Measurements from ENCODE around the gene ADCY2. TPM values are rescaled to one million over a fixed set of nuclear protein-coding genes. Genes with fewer than 3 reads are reported as not detected.

The ADCY2 gene
- total and polyA plus RNA-seq, 2 of the 13 experiments (the other 11 are each of a cell fraction or from before 2014, with no cell fraction given), result not detected

GRCh38 chr5:7540736-7541485 is 145.0 kb downstream of the ADCY2 start (continued):
- no peak for TF ChIP-seq PRDM15 (CRISPR knock-in tag; IDR thresholded peaks at IDR 0.05)
- TF ChIP-seq ZC3H13 (CRISPR knock-in tag; IDR thresholded peaks at IDR 0.05), result no peak
- no peak for TF ChIP-seq JUND (CRISPR knock-in tag; IDR thresholded peaks at IDR 0.05)
- TF ChIP-seq SIX4 (CRISPR knock-in tag; IDR thresholded peaks at IDR 0.05), result no peak

GRCh38 chr5:7541898-7542297 is 146.0 kb downstream of the ADCY2 start:
- TF ChIP-seq KLF6 (CRISPR knock-in tag; IDR thresholded peaks at IDR 0.05), result no peak
- TF ChIP-seq ZNF329 (CRISPR knock-in tag; IDR thresholded peaks at IDR 0.05; ENCODE audit: low read depth), result no peak

More at GRCh38 chr5:7541898-7542297, 146.0 kb downstream of the ADCY2 start:
- no TSS peak for BruUV-seq (replicated peaks)
- no peak overlapping the region for H3K4me3 ChIP-seq (replicated peaks in 1 of 3; ENCODE audit: insufficient read depth in 1 of 3, low read depth in 2 of 3, low read length in 3 of 3)
- WGBS (ENCODE audit: low lambda C conversion rate), result 3% methylated on average over 2 of the region's 2 CpGs
- FAIRE-seq (no peak), ATAC-seq (no peak), DNase-seq (ENCODE audit: low spot score) (no peak)
- CTCF ChIA-PET (ENCODE audit: low intra/inter-chr PET ratio, low total read pairs), result no interaction called here
- intact Hi-C loops (cut with micrococcal nuclease; ENCODE audit: unreplicated experiment), result no loop called here
- in situ Hi-C loops (cut with HindIII; ENCODE audit: extremely low pct_ligation_motif_present, low pct_unique_long_range_greater_than_20kb), result no loop called here
- no peaks in the 10 kb centered on the region; a peak in 1 of 5 replicates for H3K27me3 ChIP-seq (ENCODE audit: control insufficient read depth in 1 of 2, insufficient read depth in 2 of 2, low read length in 2 of 2)
- no peak overlapping the region for H3K9ac ChIP-seq (ENCODE audit: insufficient read depth, low read depth, low read length)
- no peak overlapping the region for H3K27ac ChIP-seq (ENCODE audit: extremely low read length, insufficient read depth, low read length)
- no peaks in the 10 kb centered on the region for H3K79me2 ChIP-seq (ENCODE audit: insufficient read depth, low read length)
- H3K4me1 ChIP-seq (ENCODE audit: insufficient read depth, low read length), result no peaks in the 10 kb centered on the region
- no peaks in the 10 kb centered on the region for H3K9me3 ChIP-seq (ENCODE audit: low read length)
- POLR2A ChIA-PET, result no interaction called here
- no peaks in the 10 kb centered on the region for H3K36me3 ChIP-seq (replicated peaks in 1 of 2; ENCODE audit: control insufficient read depth in 1 of 2, insufficient read depth in 2 of 2, low read length in 2 of 2)
- no peaks in the 10 kb centered on the region for H4K20me1 ChIP-seq (ENCODE audit: insufficient read depth, low read length)
- H2AFZ ChIP-seq (ENCODE audit: low read length), result no peak overlapping the region
- no peak overlapping the region for H3K4me2 ChIP-seq (ENCODE audit: low read depth, low read length)
